Stimulated activated CD4-positive, alpha-beta T cell treated with anti-CD3 and anti-CD28 coated beads, Interleukin-1b, Interleukin-23, amount 100 ng/mL, for 1 hour (primary cell): ENCODE results near the gene LIN54.
"Not testable (repeated sequence)": the region's sequence is repeated elsewhere in the genome, so short reads cannot be mapped to it uniquely, and the experiment has no call there.

ENCODE experiments used
- DNase-seq, 2 donors: peaks; one replicate each; pipeline ENCODE4 v3.0.0-alpha.2; 2020; ENCODE audit warnings: low read depth in 2 of 2

Gene LIN54

GRCh38 chr4:83012200-83012686 lies 1.6 kb upstream of the LIN54 start:
- DNase-seq, result no peak

GRCh38 chr4:83011689-83012199 lies 1.1 kb upstream of the LIN54 start:
- DNase-seq, result no peak

GRCh38 chr4:83010111-83010521 lies 507 bp downstream of the LIN54 start:
- no peak for DNase-seq

- DNase-seq, result no peak
Measured at GRCh38 chr4:83009529-83009928, 1.1 kb downstream of the LIN54 start.

GRCh38 chr4:83003044-83003791 lies 7.4 kb downstream of the LIN54 start:
- DNase-seq, result not testable (repeated sequence)

GRCh38 chr4:83002329-83002728 lies 8.3 kb downstream of the LIN54 start:
- DNase-seq, result no peak

- no peak for DNase-seq
Measured at GRCh38 chr4:82998898-82999297, 11.7 kb downstream of the LIN54 start.

- no peak for DNase-seq
Measured at GRCh38 chr4:82994834-82995233, 15.8 kb downstream of the LIN54 start.

GRCh38 chr4:82989575-82990429 lies 20.8 kb downstream of the LIN54 start:
- no peak for DNase-seq

- no peak for DNase-seq
Measured at GRCh38 chr4:82988323-82988832, 22.2 kb downstream of the LIN54 start.

- DNase-seq, result not testable (repeated sequence)
Measured at GRCh38 chr4:82987519-82987918, 23.1 kb downstream of the LIN54 start.

GRCh38 chr4:82984459-82984858 lies 26.2 kb downstream of the LIN54 start:
- DNase-seq, result no peak

- no peak for DNase-seq
Measured at GRCh38 chr4:82983444-82983843, 27.2 kb downstream of the LIN54 start.

GRCh38 chr4:82981138-82981537 lies 29.5 kb downstream of the LIN54 start:
- no peak for DNase-seq

GRCh38 chr4:82975792-82976191 lies 34.8 kb downstream of the LIN54 start:
- DNase-seq, result no peak

GRCh38 chr4:82969414-82969813 lies 41.2 kb downstream of the LIN54 start:
- no peak for DNase-seq

GRCh38 chr4:82968972-82969371 lies 41.7 kb downstream of the LIN54 start:
- no peak for DNase-seq

- DNase-seq, result no peak
Measured at GRCh38 chr4:82965763-82966162, 44.9 kb downstream of the LIN54 start.

GRCh38 chr4:82957045-82957444 lies 53.6 kb downstream of the LIN54 start:
- no peak for DNase-seq

GRCh38 chr4:82954212-82954611 lies 56.4 kb downstream of the LIN54 start:
- no peak for DNase-seq

- no peak for DNase-seq
Measured at GRCh38 chr4:82951196-82951595, 59.4 kb downstream of the LIN54 start.

GRCh38 chr4:82948647-82949204 lies 61.9 kb downstream of the LIN54 start:
- DNase-seq, result no peak
